GM19351 (cell line): ENCODE measurements around the gene SMIM10L2A.
"Not testable (repeated sequence)": the region's sequence is repeated elsewhere in the genome, so short reads cannot be mapped to it uniquely, and the experiment has no call there.

Experiments used
- ATAC-seq: cut with Tn5 transposase; IDR thresholded peaks from one replicate; pipeline ENCODE4 v1.9.1; 2021; ENCODE audit warnings: mild to moderate bottlenecking, moderate library complexity; ENCODE audit not compliant: unreplicated experiment

The SMIM10L2A gene

GRCh38 chrX:135449637-135450550 is 28.1 kb downstream of the SMIM10L2A start:
- ATAC-seq, result no peak

GRCh38 chrX:135453381-135453780 is 31.6 kb downstream of the SMIM10L2A start:
- ATAC-seq, result no peak

GRCh38 chrX:135454816-135455215 is 33.1 kb downstream of the SMIM10L2A start:
- ATAC-seq, result no peak

GRCh38 chrX:135461756-135462155 is 40.0 kb downstream of the SMIM10L2A start:
- not testable (repeated sequence) for ATAC-seq

- ATAC-seq, result no peak
Measured at GRCh38 chrX:135463937-135464336, 42.2 kb downstream of the SMIM10L2A start.

GRCh38 chrX:135476378-135476777 is 54.6 kb downstream of the SMIM10L2A start:
- no peak for ATAC-seq

- ATAC-seq, result peak; percentile 68
Measured at GRCh38 chrX:135477576-135477975, 55.8 kb downstream of the SMIM10L2A start.
